ENCODE data around the gene PTCD3.

Gene PTCD3

GRCh38 chr2:86105252-86105968, 625 bp upstream of the PTCD3 start, which contains the start of gene POLR1A:
POLR1A (minus strand) TSS chr2:86105886; CDS start chr2:86105776, 110 bp downstream.
- no peak; the same call in 1 of the 2 replicates for TF ChIP-seq POLR2A (IDR thresholded peaks at IDR 0.05; ENCODE audit: low read depth, low read length)
- DNase-seq (ENCODE audit: insufficient read length, low spot score) (peak; percentile 59), FAIRE-seq (no peak)

- TF ChIP-seq POLR2A (IDR thresholded peaks at IDR 0.05; ENCODE audit: low read depth, low read length): no peak
- FAIRE-seq: peak; percentile 72
- no peak for DNase-seq (ENCODE audit: insufficient read length, low spot score)
Observed at GRCh38 chr2:86107031-86107430, 996 bp downstream of the PTCD3 start.

- FAIRE-seq (no peak), DNase-seq (ENCODE audit: insufficient read length, low spot score) (no peak)
- TF ChIP-seq POLR2A (IDR thresholded peaks at IDR 0.05; ENCODE audit: low read depth, low read length): no peak
Observed at GRCh38 chr2:86118130-86118529, 12.1 kb downstream of the PTCD3 start.

- no peak for DNase-seq (ENCODE audit: insufficient read length, low spot score)
- FAIRE-seq: no peak
- TF ChIP-seq POLR2A (IDR thresholded peaks at IDR 0.05; ENCODE audit: low read depth, low read length): no peak
Observed at GRCh38 chr2:86123328-86123925, 17.4 kb downstream of the PTCD3 start.

- FAIRE-seq (no peak), DNase-seq (ENCODE audit: insufficient read length, low spot score) (no peak)
- no peak for TF ChIP-seq POLR2A (IDR thresholded peaks at IDR 0.05; ENCODE audit: low read depth, low read length)
Observed at GRCh38 chr2:86124683-86125082, 18.6 kb downstream of the PTCD3 start.

GRCh38 chr2:86134709-86135108, 28.7 kb downstream of the PTCD3 start:
- no peak for FAIRE-seq
- no peak for DNase-seq (ENCODE audit: insufficient read length, low spot score)
- TF ChIP-seq POLR2A (IDR thresholded peaks at IDR 0.05; ENCODE audit: low read depth, low read length): no peak

GRCh38 chr2:86135653-86136052, 29.6 kb downstream of the PTCD3 start:
- DNase-seq (ENCODE audit: insufficient read length, low spot score) (no peak), FAIRE-seq (no peak)
- no peak for TF ChIP-seq POLR2A (IDR thresholded peaks at IDR 0.05; ENCODE audit: low read depth, low read length)

- DNase-seq (ENCODE audit: insufficient read length, low spot score) (no peak), FAIRE-seq (no peak)
- TF ChIP-seq POLR2A (IDR thresholded peaks at IDR 0.05; ENCODE audit: low read depth, low read length): no peak
Observed at GRCh38 chr2:86136141-86136540, 30.1 kb downstream of the PTCD3 start.

- DNase-seq (ENCODE audit: insufficient read length, low spot score): no peak
- TF ChIP-seq POLR2A (IDR thresholded peaks at IDR 0.05; ENCODE audit: low read depth, low read length): no peak
- no peak for FAIRE-seq
Observed at GRCh38 chr2:86138736-86139625, 32.9 kb downstream of the PTCD3 start.

GRCh38 chr2:86139981-86140380, 33.9 kb downstream of the PTCD3 start:
- FAIRE-seq: no peak
- TF ChIP-seq POLR2A (IDR thresholded peaks at IDR 0.05; ENCODE audit: low read depth, low read length): no peak
- DNase-seq (ENCODE audit: insufficient read length, low spot score): no peak

- no peak for TF ChIP-seq POLR2A (IDR thresholded peaks at IDR 0.05; ENCODE audit: low read depth, low read length)
- DNase-seq (ENCODE audit: insufficient read length, low spot score) (no peak), FAIRE-seq (no peak)
Observed at GRCh38 chr2:86140969-86141392, 34.9 kb downstream of the PTCD3 start.

- FAIRE-seq (no peak), DNase-seq (ENCODE audit: insufficient read length, low spot score) (no peak)
- no peak for TF ChIP-seq POLR2A (IDR thresholded peaks at IDR 0.05; ENCODE audit: low read depth, low read length)
Observed at GRCh38 chr2:86142436-86143257, 36.6 kb downstream of the PTCD3 start.

- no peak for DNase-seq (ENCODE audit: insufficient read length, low spot score)
- no peak for TF ChIP-seq POLR2A (IDR thresholded peaks at IDR 0.05; ENCODE audit: low read depth, low read length)
- FAIRE-seq: no peak
Observed at GRCh38 chr2:86143307-86143706, 37.3 kb downstream of the PTCD3 start.

Measured in H54 (cell line).